ENCODE results near the gene MKRN2OS. TPM values are rescaled to one million over a fixed set of nuclear protein-coding genes. Genes with fewer than 3 reads are reported as not detected.

MKRN2OS gene
- total and polyA plus RNA-seq, 2 donors (not counting 1 experiment from before 2014, with no cell fraction given) = not detected

DNA sequence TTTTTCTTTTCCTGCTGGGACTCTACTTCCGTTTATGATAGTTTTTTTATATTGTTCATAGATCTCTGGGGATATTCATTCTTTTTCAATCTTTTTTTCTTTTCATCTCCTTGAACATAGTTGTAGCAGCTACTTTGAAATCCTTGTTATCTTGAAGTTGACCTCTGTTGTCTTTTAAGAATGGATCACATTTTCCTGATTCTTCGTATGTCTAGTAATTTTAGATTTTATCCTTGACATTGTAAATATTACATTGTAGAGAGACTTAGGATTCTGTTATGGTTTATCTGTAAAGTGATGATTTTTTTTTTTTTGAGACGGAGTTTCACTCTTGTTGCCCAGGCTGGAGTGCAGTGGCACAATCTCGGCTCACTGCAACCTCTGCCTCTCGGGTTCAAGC, 32.1 kb upstream of the MKRN2OS start:
- DNase-seq (ENCODE audit: low read depth in 2 of 2) = no peak
- Histone ChIP-seq H3K9me3 (ENCODE audit: control insufficient read depth, insufficient read depth, low read depth, low read length) (no peaks in the 10 kb centered on the region), H3K4me1 (ENCODE audit: control insufficient read depth, extremely low read depth, insufficient read depth, low read length) (peaks cover 13% of the 10 kb centered on the region), H3K4me2 (ENCODE audit: extremely low read depth, insufficient read depth, low read length) (no peak overlapping the region), H3K9ac (ENCODE audit: insufficient read depth, low read length) (no peak overlapping the region), H4K20me1 (ENCODE audit: control insufficient read depth, extremely low read depth, insufficient read depth, low read length) (no peaks in the 10 kb centered on the region), H3K36me3 (ENCODE audit: control insufficient read depth, insufficient read depth, low read length) (peaks cover 25% of the 10 kb centered on the region), H3K79me2 (ENCODE audit: control insufficient read depth, insufficient read depth, low read length) (peaks cover 1% of the 10 kb centered on the region), H3K27me3 (ENCODE audit: control insufficient read depth, insufficient read depth, low read length) (no peaks in the 10 kb centered on the region), H3K27ac (ENCODE audit: insufficient read depth, low read length) (no peak overlapping the region), H3K4me3 (replicated peaks in 1 of 4; ENCODE audit: control extremely low read depth in 1 of 4, insufficient read depth in 1 of 4, low read depth in 3 of 4, low read length in 4 of 4) (no peak overlapping the region), H2AFZ (ENCODE audit: low read length) (no peak overlapping the region)
- TF ChIP-seq, protein P1, sequence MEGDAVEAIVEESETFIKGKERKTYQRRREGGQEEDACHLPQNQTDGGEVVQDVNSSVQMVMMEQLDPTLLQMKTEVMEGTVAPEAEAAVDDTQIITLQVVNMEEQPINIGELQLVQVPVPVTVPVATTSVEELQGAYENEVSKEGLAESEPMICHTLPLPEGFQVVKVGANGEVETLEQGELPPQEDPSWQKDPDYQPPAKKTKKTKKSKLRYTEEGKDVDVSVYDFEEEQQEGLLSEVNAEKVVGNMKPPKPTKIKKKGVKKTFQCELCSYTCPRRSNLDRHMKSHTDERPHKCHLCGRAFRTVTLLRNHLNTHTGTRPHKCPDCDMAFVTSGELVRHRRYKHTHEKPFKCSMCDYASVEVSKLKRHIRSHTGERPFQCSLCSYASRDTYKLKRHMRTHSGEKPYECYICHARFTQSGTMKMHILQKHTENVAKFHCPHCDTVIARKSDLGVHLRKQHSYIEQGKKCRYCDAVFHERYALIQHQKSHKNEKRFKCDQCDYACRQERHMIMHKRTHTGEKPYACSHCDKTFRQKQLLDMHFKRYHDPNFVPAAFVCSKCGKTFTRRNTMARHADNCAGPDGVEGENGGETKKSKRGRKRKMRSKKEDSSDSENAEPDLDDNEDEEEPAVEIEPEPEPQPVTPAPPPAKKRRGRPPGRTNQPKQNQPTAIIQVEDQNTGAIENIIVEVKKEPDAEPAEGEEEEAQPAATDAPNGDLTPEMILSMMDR (conservative IDR thresholded peaks at IDR 0.05 in 1 of 2, IDR thresholded peaks at IDR 0.05 in 1 of 2; ENCODE audit: low read depth in 1 of 2, low read length in 2 of 2) = no peak
- TF ChIP-seq EZH2 (IDR thresholded peaks at IDR 0.05; ENCODE audit: low read length, missing control alignments) = no peak

DNA sequence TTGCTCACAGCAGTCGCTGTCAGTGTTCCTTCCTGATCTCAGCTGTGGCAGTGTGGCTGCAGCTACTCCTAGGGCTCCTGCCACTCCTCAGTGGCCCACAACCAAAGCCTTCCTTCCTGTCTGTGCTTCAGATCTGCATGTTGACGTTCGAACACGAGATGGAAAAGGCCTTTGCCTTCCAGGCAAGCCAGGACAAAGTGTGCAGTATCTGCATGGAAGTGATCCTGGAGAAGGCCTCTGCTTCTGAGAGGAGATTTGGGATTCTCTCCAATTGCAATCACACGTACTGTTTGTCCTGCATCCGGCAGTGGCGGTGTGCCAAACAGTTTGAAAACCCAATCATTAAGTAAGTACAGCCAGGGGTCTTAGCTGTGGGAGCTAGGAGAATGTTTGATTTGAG, 29.4 kb upstream of the MKRN2OS start:
- Histone ChIP-seq H3K79me2 (ENCODE audit: control insufficient read depth, insufficient read depth, low read length) (peaks cover 5% of the 10 kb centered on the region), H3K27me3 (ENCODE audit: control insufficient read depth, insufficient read depth, low read length) (no peaks in the 10 kb centered on the region), H3K4me2 (ENCODE audit: extremely low read depth, insufficient read depth, low read length) (no peak overlapping the region), H2AFZ (ENCODE audit: low read length) (no peak overlapping the region), H3K9me3 (ENCODE audit: control insufficient read depth, insufficient read depth, low read depth, low read length) (no peaks in the 10 kb centered on the region), H3K27ac (ENCODE audit: insufficient read depth, low read length) (peak overlapping the region; percentile 18), H3K4me3 (replicated peaks in 1 of 4; ENCODE audit: control extremely low read depth in 1 of 4, insufficient read depth in 1 of 4, low read depth in 3 of 4, low read length in 4 of 4) (no peak overlapping the region), H4K20me1 (ENCODE audit: control insufficient read depth, extremely low read depth, insufficient read depth, low read length) (no peaks in the 10 kb centered on the region), H3K36me3 (ENCODE audit: control insufficient read depth, insufficient read depth, low read length) (peaks cover 29% of the 10 kb centered on the region), H3K9ac (ENCODE audit: insufficient read depth, low read length) (no peak overlapping the region), H3K4me1 (ENCODE audit: control insufficient read depth, extremely low read depth, insufficient read depth, low read length) (peaks cover 9% of the 10 kb centered on the region)
- peak in 1 of 2 donors; percentile 46 for DNase-seq (ENCODE audit: low read depth in 2 of 2)
- TF ChIP-seq, protein P1 (conservative IDR thresholded peaks at IDR 0.05 in 1 of 2, IDR thresholded peaks at IDR 0.05 in 1 of 2; ENCODE audit: low read depth in 1 of 2, low read length in 2 of 2) = no peak
- no peak for TF ChIP-seq EZH2 (IDR thresholded peaks at IDR 0.05; ENCODE audit: low read length, missing control alignments)

- DNase-seq (ENCODE audit: low read depth in 2 of 2) = peak in 1 of 2 donors; percentile 33
- Histone ChIP-seq H3K27ac (ENCODE audit: insufficient read depth, low read length) (no peak overlapping the region), H3K36me3 (ENCODE audit: control insufficient read depth, insufficient read depth, low read length) (peaks cover 28% of the 10 kb centered on the region), H3K4me2 (ENCODE audit: extremely low read depth, insufficient read depth, low read length) (no peak overlapping the region), H3K9ac (ENCODE audit: insufficient read depth, low read length) (no peak overlapping the region), H3K9me3 (ENCODE audit: control insufficient read depth, insufficient read depth, low read depth, low read length) (no peaks in the 10 kb centered on the region), H4K20me1 (ENCODE audit: control insufficient read depth, extremely low read depth, insufficient read depth, low read length) (no peaks in the 10 kb centered on the region), H3K4me1 (ENCODE audit: control insufficient read depth, extremely low read depth, insufficient read depth, low read length) (peaks cover 8% of the 10 kb centered on the region), H3K4me3 (replicated peaks in 1 of 4; ENCODE audit: control extremely low read depth in 1 of 4, insufficient read depth in 1 of 4, low read depth in 3 of 4, low read length in 4 of 4) (no peak overlapping the region), H2AFZ (ENCODE audit: low read length) (no peak overlapping the region), H3K27me3 (ENCODE audit: control insufficient read depth, insufficient read depth, low read length) (no peaks in the 10 kb centered on the region), H3K79me2 (ENCODE audit: control insufficient read depth, insufficient read depth, low read length) (peaks cover 6% of the 10 kb centered on the region)
- TF ChIP-seq, protein P1 (conservative IDR thresholded peaks at IDR 0.05 in 1 of 2, IDR thresholded peaks at IDR 0.05 in 1 of 2; ENCODE audit: low read depth in 1 of 2, low read length in 2 of 2) = no peak
- TF ChIP-seq EZH2 (IDR thresholded peaks at IDR 0.05; ENCODE audit: low read length, missing control alignments) = no peak
Observed at GRCh38 chr3:12574131-12574530, 28.8 kb upstream of the MKRN2OS start.
